GM18507 (cell line): ENCODE measurements around the gene NPSR1.
"Not testable (repeated sequence)": the region's sequence is repeated elsewhere in the genome, so short reads cannot be mapped to it uniquely, and the experiment has no call there.

Experiments used
- DNase-seq: peaks from one replicate; pipeline ENCODE4 v3.0.0; 2011; ENCODE audit warnings: low read depth; ENCODE audit not compliant: insufficient read length; ENCODE audit errors: extremely low spot score
- FAIRE-seq: peaks from 2 replicates; lab custom pipeline; 2011; peaks lifted over from hg19 to GRCh38; lab: Jason Lieb, UNC

Gene NPSR1, protein sequence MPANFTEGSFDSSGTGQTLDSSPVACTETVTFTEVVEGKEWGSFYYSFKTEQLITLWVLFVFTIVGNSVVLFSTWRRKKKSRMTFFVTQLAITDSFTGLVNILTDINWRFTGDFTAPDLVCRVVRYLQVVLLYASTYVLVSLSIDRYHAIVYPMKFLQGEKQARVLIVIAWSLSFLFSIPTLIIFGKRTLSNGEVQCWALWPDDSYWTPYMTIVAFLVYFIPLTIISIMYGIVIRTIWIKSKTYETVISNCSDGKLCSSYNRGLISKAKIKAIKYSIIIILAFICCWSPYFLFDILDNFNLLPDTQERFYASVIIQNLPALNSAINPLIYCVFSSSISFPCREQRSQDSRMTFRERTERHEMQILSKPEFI

DNA sequence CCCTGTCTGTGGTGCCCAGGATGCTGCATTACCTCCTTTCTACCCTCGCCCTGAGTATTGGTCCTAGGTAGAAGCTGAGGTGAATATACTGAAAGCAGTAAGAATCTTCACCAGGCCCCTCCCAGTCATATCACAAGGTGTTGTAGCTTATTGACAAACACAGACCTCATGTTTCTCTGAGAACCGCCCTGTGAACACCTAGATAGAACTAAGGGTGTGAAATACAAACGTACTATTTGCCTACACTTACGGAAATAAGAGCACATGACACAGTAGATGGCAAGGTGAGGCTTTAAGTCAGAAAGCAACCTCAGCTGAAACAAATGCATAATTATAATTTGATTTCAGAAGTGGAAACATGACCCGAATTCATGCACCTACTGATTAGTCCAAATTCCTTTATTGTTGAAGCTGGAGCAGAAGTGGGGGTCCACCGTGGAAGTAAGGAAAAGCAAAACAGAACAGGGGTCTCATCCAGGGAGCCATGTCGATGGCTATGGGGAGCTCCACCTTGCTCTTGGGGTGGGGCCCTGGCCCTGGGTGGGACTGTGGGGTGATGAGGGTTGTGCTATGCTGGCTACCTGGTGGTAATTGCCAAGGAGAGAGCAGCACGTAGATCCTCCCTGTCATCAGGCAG, at the start of gene NPSR1:
NPSR1 (plus strand) TSS at position 587 of the 637 bp plus-strand sequence. CDS start 195 bp downstream, outside the sequence.
- no peak for DNase-seq
- no peak for FAIRE-seq

DNA sequence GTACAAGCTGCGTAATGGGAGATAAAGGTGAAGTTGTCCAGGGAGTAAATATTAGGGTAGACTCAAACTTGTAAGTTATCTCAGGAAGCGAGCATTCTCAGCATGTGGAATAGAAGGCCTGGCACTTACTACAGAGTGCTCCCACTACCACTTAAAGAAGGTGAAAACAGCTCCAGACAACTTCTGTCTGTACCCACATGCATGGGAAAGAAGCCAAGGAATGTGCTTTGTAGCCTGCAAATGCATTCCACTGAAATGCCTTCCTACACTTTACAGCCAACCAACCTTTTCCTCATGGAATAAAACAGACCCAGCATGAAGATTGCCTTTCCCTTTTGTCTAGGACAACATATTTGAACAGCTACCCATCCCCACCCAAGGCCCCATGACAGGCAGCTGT, 45.4 kb upstream of the NPSR1 start:
- FAIRE-seq, result no peak
- no peak for DNase-seq

DNA sequence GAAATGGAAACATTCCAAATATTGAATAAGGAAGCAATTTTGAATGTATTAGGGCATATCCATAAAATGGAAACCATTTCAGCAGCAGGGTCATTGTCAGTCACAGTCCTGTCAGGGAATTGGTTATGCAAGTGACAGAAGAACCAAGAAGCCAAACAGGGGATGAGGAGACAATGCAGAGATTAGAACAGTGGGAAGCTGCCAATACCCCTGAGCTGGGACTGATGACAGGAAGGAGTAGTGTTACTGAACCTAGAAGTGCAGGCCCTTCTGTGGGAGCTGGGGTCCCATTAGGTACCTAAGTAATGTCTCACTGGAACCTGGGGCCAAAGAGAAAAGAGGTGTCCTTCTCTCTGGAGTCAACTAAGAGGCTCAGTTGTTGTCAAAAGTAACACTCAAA, 37.6 kb upstream of the NPSR1 start:
- FAIRE-seq (no peak), DNase-seq (no peak)

DNA sequence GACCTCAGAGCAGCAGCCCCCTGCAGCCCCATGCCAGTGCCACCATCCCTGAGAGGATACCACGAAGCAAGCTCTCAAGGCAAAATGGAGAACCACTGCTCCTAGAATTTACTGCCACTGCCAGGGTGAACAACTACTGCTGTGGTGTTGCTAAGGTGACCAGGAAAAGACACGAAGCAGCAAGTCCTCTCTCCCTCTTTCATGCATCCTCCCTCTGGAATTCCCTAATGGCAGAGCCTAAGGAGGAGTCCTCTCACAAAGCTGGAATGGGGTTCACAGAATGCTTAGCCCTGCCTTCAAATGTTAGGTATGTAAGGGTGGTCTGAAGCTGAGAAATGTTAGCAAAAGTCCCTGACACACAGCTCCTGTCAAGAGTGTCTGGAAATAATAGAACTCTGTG, 35.8 kb upstream of the NPSR1 start:
- FAIRE-seq, result no peak
- DNase-seq, result no peak

DNA sequence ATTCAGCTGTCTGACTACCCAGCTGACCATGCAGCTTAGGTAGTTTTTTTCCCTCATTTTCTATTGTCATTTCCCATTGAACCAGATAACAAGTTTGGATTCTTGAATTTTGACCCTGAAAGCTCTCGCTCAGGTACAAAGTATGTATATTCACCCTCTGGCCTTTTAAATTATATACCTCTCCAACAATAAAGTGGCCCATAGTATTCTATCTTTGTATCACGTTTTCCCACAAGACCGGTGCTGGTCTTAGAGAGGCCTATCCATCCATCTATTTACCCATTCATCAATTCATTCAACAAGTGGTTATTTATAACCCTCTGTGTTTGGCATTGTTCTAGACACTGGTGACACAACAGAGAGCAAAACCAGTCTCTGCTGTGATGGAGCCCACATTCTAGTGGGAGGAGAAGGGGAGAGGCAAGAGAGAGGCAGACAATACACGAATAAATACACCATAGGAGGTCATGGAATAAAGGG, 35.2 kb upstream of the NPSR1 start:
- DNase-seq (no peak), FAIRE-seq (no peak)

DNA sequence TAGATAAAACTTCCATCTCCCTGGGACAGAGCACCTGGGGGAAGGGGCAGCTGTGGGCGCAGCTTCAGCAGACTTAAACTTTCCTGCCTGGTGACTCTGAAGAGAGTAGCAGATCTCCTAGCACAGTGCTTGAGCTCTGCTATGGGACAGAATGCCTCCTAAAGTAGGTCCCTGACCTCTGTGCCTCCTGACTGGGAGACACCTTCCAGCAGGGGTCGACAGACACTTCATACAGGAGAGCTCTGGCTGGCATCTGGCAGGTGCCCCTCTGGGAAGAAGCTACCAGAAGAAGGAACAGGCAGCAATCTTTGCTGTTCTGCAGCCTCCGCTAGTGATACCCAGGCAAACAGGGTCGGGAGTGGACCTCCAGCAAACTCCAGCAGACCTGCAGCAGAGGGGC, 29.4 kb upstream of the NPSR1 start:
- DNase-seq, FAIRE-seq: not testable (repeated sequence)

DNA sequence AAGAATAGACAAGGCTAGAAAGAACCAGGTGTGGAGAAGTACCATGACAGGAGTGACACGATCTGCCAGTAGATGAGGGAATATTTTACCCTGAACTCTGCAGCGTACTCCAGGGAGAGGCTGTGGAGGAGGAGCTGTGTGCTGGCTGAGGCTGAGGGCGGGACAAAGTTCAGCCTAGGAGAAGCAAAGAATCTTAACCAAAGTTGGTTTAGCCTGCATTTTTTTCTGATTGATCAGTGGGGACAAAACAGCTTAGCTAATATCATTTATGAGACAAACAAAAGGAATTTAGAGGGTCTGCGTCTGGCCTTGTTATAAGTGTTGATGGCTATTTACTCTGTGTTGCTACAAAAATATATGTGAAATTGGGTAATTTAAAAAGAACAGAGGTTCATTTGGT, 5.2 kb upstream of the NPSR1 start:
- no peak for FAIRE-seq

DNA sequence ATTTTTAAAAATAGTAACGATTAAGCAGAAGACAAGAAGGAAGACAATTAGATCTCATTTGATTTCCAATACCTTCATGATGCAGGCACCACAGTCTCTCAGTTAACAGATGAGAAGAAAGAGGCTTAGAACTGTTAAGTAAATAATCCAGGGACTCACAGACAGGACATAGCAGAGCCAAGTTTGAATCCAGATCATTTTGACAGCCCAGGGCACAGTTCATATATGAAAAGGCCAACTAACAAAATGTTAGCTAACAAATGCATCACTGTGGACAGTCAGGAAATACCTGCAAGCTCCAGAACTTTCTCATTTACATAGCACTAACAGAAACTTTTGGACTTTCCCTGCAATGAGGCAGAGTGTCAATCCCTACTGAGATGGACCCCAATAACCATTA, 4.2 kb upstream of the NPSR1 start:
- DNase-seq (no peak), FAIRE-seq (no peak)

More for the DNA sequence above, 5.2 kb upstream of the NPSR1 start:
- no peak for DNase-seq

DNA sequence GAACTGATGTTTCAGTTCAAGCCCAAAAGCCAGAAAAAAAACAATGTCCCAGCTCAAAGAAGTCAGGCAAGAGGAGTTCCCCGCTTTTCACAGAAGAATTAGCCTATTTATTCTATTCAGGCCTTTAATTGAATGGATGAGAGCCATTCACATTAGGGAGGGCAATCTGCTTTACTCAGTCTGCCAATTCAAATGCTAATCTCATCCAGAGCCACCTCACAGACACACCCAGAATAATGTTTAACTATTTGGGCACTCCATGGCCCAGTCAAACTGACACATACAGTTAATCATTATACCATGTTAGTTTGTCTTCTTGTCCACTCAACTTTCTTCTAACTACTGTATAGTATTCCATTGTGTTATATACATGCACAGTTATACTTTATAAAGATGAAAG, 2.6 kb upstream of the NPSR1 start:
- FAIRE-seq, result peak; percentile 59
- no peak for DNase-seq

DNA sequence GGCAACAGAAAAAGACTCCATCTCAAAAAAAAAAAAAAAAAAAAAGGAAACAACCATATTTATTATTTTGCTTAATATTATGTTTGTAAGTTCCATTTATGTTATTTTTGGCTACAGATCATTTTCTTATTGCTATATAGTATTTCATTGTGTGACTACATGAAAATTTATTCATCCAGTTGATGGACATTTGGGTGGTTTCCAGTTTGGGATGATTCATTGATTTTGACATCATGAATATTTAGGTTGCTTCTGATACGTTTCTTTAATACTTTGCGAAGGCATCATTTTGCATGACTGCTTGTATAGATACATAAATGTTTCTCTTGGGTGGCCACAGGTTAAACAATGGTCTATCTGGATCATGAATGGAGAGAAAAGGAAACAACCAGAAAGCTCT, 2.0 kb upstream of the NPSR1 start:
- FAIRE-seq, result no peak

DNA sequence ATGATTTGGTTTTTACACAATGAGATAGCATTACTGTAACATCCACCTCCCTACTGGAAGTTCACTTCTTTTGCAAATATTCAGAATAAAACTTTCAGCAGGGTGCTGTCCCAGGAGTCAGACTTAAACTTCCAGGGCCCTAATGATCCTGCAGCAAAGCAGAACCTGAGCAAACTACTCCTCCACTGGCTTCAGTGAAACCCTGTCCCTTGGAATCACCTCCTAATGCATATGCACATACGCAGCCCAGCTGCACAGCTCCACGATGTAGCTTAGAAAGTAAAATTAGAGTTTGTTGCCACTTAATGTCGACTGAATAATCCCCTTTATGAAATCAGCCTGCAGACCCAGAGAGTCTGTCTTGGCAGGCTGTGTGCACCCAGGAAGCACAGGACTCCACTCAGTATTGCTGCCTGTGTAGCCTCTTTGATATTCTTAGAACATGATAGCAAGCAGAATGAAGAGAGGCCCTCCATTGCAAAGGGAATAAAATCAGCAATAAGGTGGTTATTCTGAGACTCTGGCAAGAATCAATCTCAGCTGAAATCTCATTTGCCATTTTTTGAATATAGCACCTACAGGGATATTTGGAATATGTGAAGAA, 1.6 kb downstream of the NPSR1 start:
- FAIRE-seq (no peak), DNase-seq (no peak)

More for the DNA sequence above, 2.0 kb upstream of the NPSR1 start:
- DNase-seq, result no peak

DNA sequence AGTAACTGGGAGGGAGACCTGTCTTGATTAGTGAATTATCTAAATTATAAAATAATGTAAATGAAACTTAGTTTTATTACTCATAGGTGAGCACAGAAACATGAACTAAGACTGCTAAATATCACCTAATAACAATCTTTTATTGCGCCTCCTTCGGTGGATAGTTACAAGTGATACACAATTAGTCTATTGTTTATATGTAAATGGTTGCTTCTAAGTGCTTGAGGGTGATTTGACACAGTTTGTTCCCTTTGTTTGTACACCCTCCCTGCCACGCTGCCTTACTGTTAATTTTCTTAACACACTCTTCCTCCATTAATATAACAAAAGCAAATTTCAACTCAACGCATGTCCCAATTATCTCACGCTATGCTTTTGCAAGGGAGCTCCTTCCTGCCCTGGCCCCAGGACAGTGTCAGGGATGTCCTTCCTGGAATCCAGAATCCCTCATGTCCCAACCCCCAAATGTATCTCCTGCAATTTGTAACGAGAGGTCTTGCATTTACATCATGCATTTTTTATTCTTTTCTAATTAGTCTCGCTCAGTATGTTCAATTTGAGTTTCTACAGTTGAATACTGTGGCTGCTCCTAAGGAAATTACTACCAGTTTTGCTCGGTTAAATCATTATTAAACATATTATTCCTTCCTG, 4.2 kb downstream of the NPSR1 start:
- DNase-seq, result no peak
- FAIRE-seq, result no peak

DNA sequence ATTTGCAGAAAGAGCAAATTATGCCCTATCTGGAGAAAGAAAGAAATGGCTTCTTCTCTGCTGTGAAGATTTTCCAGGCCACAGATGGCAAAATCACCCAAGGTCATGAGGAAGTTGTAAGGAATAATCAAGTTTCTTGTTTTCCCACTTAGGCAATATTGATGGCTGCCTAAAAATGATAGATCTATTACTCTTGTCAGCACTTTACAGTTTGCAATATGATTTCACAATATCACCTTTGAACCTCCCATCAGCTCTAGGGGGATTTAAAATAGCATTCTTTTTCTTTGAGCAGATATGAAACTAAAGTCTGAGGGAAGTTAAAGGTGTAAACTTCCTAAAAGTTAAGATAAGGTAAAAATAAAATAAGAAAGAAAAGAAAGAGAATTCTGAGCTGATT, 6.7 kb downstream of the NPSR1 start:
- FAIRE-seq (no peak), DNase-seq (no peak)

DNA sequence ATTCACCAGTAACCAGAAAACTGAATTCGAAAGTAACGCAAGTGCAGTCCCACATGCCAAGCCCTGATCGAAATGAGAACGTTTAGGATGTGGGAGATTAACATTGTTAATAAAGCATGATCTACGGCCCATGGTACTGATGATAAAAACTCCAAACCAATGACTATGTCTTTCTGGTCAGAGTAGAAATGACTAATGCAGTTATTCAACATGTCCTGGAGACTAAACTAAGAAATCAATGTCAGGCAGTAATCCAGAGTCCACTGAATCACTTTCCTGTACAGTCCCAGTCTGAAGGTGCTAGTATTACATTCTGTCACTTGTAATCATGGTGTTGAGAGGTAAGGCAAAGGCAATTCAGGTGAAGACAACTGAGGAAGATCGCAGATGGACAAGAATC, 14.4 kb downstream of the NPSR1 start:
- FAIRE-seq, result no peak
- no peak for DNase-seq

DNA sequence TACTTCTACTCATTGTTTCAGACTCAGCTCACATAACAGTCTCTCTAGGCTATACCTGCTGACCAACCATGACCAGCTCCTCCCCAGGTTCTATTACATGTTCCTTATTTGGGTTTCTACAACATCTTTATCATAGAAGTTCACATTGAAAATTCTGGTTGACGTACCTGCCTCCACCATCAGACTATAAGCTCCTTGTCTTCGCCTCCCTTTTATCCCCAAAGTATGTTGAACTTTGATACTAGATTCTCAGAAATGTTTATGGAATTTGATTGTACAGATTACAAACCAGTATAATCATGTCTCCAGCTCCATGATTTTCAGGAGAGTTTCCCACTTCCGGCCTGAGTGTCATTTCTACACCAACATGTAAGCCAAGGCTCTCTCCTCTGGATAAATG, 15.0 kb downstream of the NPSR1 start:
- no peak for FAIRE-seq
- DNase-seq, result no peak

DNA sequence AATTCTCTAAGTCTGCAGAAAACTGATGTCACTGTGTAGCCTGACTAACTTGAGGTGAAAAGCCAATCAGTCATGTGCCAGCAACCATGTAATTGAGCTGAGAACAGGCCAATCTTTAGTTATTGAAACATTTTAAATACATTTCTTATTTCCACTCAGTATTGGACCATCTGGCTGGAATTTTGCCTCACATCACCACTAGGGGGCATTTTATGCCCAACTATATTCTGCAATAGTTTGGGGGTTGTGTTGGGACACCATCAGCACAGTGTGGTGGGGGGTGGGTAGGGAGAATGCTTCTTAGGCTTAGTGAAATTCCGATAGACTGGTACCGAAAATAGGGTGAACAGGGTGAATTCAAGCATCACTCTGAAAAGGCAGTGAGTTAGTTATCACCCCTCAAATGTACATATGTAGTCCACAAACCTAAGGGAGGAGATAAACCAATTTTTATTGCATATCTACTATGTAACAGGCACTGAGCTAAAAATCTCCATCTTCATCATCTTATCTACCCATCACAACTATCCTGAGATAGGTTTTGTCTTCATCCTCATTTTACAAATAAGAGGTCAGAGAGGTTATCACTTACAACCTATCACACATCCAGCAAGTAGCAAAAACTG, 17.8 kb downstream of the NPSR1 start:
- FAIRE-seq, result peak; percentile 75
- DNase-seq, result peak; percentile 8

DNA sequence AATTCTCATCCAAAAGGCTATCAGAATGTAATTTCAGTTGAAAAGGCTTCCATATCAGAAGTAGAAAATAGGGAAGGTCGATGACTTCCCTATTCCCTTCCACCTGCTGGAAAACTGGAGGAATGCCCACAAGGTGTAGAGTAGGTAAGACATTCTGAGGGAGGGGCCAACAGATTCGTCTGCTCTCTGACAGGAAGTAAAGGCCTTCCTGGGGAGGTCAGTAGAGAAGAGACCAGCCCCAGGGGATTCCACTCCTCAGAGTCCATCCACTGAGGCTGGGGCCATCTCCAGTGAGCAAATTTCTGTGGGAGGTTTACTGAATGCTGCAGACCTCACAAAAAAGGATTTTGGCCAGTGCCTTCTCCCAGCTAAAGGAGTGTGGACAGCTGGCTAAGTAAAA, 19.5 kb downstream of the NPSR1 start:
- FAIRE-seq (no peak), DNase-seq (no peak)

DNA sequence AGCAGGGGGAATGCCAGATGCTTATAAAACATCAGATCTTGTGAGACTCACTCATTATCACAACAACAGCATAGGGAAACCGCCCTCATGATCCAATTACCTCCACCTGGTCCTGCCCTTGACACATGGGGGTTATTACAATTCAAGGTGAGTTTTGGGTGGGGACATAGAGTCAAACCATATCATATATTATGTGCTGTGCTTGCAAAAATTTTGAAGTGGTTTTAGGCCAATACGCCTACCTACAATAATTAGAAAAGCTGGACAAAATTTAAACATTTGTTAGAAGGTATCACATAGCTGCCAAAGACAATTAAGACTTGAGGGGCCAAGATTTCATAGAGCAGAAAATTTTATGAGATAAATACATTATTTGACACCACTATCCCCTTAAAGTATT, 29.5 kb downstream of the NPSR1 start:
- DNase-seq (no peak), FAIRE-seq (no peak)

DNA sequence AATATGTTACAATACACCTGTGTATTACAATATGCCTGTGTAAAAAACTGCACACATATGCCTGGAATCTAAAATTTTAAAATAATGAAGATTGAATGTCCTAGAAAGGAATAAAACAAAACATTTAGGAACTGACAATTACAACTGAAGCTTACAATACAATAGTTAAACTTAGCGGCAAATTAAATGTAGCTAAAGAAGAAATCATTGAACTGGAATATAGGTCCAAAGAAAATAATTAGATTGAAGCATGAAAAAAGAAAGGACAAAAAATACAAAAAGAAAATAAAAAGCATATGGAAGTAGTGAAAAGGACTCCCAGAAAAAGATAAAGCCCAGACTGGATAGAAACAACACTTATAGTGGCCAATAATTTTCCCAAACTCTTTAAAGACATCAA, 38.4 kb downstream of the NPSR1 start:
- DNase-seq (no peak), FAIRE-seq (no peak)

DNA sequence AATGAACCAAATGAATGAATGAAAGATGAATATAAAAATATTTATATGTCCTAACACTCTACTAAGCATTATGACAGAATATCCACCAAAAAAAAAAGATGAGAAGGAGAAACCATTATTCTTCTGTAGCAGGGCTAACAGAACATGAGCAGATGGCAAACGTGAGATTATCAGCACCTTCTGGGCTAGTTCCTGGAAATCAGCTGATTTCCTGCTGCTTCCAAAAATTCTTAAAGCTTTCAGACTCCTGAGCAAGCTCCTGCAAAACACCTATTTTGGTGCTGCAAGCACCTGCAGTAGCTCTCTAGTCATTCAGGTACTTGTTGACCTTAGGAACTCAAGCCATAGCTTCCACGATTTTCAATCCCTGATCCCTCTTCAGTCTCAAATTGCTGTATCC, 51.8 kb downstream of the NPSR1 start:
- FAIRE-seq (no peak), DNase-seq (no peak)
